ENCODE data around the gene GPR180.

Gene GPR180

DNA sequence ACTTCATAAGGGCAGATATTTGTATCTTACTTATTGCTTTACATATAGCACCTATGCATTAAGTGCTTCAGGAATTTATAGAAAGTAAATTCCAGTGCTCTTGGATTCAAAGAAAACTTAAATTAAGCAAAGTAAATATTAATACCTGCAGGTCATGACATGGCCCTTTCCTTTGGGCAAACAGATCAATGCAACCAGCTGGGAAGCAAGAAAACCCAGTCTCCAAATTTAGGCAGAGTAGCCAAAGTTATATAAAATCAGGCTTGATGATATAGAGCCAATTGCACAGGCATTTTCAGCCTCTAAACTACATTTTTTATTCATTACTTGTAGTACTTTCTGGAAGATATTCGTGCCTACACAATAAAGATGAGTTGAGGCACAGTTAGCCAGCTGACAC, 22.6 kb upstream of the GPR180 start:
- DNase-seq (ENCODE audit: low read depth): no peak
- TF ChIP-seq, protein P1, sequence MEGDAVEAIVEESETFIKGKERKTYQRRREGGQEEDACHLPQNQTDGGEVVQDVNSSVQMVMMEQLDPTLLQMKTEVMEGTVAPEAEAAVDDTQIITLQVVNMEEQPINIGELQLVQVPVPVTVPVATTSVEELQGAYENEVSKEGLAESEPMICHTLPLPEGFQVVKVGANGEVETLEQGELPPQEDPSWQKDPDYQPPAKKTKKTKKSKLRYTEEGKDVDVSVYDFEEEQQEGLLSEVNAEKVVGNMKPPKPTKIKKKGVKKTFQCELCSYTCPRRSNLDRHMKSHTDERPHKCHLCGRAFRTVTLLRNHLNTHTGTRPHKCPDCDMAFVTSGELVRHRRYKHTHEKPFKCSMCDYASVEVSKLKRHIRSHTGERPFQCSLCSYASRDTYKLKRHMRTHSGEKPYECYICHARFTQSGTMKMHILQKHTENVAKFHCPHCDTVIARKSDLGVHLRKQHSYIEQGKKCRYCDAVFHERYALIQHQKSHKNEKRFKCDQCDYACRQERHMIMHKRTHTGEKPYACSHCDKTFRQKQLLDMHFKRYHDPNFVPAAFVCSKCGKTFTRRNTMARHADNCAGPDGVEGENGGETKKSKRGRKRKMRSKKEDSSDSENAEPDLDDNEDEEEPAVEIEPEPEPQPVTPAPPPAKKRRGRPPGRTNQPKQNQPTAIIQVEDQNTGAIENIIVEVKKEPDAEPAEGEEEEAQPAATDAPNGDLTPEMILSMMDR (conservative IDR thresholded peaks at IDR 0.05; ENCODE audit: low read length): no peak
- H3K4me3 ChIP-seq (ENCODE audit: low read length): no peak overlapping the region

DNA sequence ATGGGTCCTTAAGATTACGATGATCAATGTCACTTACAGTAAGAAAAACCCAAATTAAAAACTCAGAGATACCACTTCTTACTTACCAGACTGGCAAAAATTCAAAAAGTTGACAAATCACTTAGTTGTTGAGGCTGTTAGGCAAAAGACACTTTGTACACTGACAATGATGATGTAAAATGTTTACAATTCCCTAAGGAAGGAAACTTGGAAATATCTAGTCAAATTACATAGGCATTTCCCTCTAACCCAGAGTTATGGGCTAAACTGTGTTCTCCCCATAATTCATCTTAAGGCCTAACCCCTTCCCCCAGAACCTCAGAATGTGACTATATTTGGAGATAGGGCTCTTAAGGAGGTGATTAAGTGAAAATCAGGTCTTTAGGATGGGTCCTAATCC, 17.7 kb upstream of the GPR180 start:
- TF ChIP-seq, protein P1 (conservative IDR thresholded peaks at IDR 0.05; ENCODE audit: low read length): no peak
- peak; percentile 4 for DNase-seq (ENCODE audit: low read depth)
- H3K4me3 ChIP-seq (ENCODE audit: low read length): no peak overlapping the region

DNA sequence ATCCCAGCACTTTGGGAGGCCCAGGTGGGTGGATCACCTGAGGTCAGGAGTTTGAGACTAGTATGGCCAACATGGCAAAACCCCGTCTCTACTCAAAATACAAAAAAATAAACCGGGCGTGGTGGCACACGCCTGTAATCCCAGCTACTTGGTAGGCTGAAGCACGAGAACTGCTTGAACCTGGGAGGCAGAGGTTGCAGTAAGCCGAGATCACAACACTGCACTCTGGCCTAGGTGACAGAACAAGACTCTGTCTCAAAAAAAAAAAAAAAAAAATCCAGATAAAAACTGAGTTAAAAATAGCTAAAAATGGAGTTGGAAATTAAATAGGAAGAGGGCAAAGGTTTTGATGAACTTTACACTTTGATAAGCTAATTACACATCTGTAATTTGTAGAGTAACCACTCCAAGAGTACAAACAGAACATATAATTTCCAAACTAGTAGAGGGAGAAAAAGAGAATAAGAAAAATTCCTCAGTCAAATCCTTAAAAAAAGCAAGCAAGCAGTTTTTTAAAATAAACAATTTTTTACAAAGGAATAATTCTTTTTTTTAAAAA, 16.0 kb upstream of the GPR180 start:
- H3K4me3 ChIP-seq (ENCODE audit: low read length): no peak overlapping the region
- TF ChIP-seq, protein P1 (conservative IDR thresholded peaks at IDR 0.05; ENCODE audit: low read length): no peak
- no peak for DNase-seq (ENCODE audit: low read depth)

DNA sequence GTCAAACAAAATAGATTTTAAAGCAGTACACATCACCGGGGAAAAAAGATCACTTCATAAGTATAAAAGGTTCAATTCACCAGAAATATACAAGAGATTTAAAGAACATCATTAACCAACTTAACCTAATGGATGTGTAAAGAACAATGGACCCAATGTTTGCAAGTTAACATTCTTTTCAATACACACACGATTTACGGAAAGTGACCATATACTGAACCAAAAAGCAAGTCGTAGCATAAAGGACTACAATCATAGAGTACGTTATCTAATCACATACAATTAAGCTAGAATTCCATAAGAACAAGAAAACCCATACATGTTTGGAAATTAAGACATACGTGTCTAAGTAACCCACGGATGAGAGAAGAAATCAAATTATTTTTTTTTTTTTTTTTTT, 15.3 kb upstream of the GPR180 start:
- H3K4me3 ChIP-seq (ENCODE audit: low read length): no peak overlapping the region
- TF ChIP-seq, protein P1 (conservative IDR thresholded peaks at IDR 0.05; ENCODE audit: low read length): no peak
- DNase-seq (ENCODE audit: low read depth): no peak

DNA sequence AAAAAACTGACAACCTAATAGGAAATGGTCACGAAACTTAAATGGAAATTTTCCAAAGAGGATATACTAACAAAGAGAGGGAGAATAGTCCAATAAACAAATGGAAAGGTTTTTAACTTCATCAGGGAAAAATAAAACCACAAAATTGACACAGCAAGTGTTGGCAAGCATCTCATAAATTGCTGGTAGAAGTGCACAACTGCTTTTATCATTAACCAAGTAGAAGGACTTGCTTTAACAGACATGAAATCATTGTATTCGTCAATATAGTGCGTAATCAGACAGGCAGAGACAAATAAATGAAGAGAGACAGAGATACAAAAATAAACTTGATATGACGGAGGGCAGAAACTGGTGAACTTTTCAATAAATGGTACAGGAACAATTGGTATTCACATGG, 13.1 kb upstream of the GPR180 start:
- TF ChIP-seq, protein P1 (conservative IDR thresholded peaks at IDR 0.05; ENCODE audit: low read length): no peak
- no peak overlapping the region for H3K4me3 ChIP-seq (ENCODE audit: low read length)
- DNase-seq (ENCODE audit: low read depth): no peak

DNA sequence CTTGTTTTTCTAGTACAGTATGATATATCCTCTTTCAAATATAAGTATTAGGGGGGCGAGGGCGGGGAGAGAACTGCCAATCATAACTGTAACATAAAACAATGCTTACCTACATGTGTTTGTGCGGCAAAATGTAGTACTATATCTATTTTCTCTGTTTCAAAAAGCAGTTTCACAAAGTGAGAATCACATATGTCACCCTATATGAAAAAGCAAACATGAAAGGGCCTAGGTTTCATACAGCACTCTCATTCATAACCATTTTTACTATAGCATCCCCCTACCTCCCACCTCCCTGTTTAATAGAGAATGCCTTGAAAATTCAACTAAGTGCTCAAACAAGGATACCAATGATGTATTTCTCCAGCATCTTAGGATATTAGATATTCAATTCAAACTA, 10.9 kb upstream of the GPR180 start:
- no peak overlapping the region for H3K4me3 ChIP-seq (ENCODE audit: low read length)
- TF ChIP-seq, protein P1 (conservative IDR thresholded peaks at IDR 0.05; ENCODE audit: low read length): no peak
- DNase-seq (ENCODE audit: low read depth): no peak

DNA sequence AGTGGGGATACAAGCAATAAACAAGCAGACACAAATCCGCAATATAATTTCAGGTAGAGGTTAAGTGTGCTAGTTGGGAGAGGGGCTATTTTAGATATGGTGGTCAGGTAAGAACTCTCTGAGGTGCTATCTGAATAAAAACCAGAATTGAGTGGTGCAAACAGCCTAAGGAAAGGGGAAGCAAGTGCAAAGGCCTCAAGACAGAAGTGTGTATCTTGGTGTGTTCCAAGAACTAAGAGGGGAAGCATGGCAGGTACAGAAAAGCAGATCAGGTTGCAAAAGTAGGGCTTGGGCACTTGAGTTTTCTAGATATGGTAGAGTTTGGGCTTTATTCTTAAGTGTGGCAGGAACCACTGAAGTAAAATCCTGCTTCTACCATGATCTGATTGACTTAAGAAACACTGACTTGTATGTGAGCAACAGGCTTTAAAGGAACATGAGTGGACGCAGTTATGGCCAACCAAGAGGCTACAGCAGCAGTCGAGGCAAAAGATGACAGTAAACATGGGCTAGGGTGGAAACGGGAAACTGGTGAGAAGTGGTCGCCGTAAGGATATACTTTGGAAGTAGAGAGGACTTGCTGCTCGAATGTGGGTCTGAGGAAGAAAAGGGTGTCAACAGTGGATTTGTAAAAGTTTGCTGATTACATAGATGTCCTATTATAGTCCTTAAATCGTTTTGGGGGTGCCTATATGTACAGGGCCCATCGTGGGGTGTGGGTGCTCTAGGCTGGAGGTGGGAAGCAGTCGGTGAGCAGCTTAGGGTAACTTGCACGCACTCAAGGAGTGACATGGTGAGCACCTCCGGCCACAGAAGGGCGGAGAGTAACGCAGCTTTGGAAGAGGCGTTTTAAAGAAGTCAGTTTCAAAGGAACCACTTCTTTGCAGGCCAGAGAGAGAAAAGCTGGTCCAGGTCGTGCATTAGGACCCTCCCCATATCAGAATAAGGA, 6.4 kb upstream of the GPR180 start:
- peak overlapping the region; percentile 70 for H3K4me3 ChIP-seq (ENCODE audit: low read length)
- DNase-seq (ENCODE audit: low read depth): peak; percentile 17
- TF ChIP-seq, protein P1 (conservative IDR thresholded peaks at IDR 0.05; ENCODE audit: low read length): no peak
